ENCODE results near the gene KLHL33. TPM values are rescaled to one million over a fixed set of nuclear protein-coding genes. Genes with fewer than 3 reads are reported as not detected.
A peak's percentile ranks its signal among the peaks of the same experiment; 100 is the strongest.
"Not testable (repeated sequence)": the region's sequence is repeated elsewhere in the genome, so short reads cannot be mapped to it uniquely, and the experiment has no call there.

Gene KLHL33
- total RNA-seq, 4 donors from 2014 or later, result 1.3 to 2.8 (median 2.1) TPM; not detected in 1

DNA sequence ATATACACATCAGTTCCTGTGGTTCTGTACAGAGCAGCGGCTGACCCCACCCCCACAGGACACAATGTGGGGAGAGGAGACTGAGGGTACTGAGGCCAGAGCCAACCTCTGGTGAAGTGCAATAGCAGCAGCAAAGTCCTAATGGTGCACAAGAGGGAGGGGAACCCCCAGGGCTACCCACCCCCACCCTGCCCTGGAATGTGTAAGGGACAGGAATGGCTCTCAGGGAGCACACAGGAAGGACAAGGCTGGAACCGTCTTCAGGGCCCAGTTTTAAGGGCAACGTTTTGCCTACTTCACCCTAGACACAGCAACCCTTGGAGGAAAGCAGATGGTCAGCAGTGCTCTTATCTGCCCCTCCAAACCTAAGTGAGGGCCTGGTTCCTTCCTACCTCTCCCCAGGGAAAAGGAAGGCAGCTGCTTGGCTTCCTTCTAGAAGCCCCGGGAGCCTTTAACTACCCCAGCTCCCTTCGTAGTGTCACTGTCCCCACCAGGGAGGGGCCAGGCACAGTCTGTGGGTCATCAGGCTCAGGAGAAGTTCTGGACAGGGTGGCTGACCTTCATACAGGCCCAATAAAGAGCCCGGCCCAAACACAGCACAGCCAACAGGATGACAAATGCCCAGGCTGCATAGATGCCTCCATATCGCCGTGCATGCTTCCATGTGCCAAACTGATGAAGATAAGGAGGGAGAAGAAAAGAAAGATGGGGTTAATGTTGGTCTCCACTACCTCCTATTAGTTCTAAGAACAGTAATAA is 22.2 kb upstream of the KLHL33 start:
- Histone ChIP-seq H3K9me3 (no peaks in the 10 kb centered on the region), H3K4me3 (no peak overlapping the region), H3K27ac (no peak overlapping the region), H3K4me1 (peaks cover 7 to 14% of the 10 kb centered on the region in 2 donors), H3K36me3 (no peaks in the 10 kb centered on the region), H3K27me3 (no peaks in the 10 kb centered on the region)
- TF ChIP-seq POLR2A (IDR thresholded peaks at IDR 0.05), result no peak
- TF ChIP-seq, protein P1, sequence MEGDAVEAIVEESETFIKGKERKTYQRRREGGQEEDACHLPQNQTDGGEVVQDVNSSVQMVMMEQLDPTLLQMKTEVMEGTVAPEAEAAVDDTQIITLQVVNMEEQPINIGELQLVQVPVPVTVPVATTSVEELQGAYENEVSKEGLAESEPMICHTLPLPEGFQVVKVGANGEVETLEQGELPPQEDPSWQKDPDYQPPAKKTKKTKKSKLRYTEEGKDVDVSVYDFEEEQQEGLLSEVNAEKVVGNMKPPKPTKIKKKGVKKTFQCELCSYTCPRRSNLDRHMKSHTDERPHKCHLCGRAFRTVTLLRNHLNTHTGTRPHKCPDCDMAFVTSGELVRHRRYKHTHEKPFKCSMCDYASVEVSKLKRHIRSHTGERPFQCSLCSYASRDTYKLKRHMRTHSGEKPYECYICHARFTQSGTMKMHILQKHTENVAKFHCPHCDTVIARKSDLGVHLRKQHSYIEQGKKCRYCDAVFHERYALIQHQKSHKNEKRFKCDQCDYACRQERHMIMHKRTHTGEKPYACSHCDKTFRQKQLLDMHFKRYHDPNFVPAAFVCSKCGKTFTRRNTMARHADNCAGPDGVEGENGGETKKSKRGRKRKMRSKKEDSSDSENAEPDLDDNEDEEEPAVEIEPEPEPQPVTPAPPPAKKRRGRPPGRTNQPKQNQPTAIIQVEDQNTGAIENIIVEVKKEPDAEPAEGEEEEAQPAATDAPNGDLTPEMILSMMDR (IDR thresholded peaks at IDR 0.05), result no peak
- intact Hi-C loops (cut with DNase I; ENCODE audit: low total_unique reads), result no loop called here
- DNase-seq, result no peak

- Histone ChIP-seq H3K9me3 (no peaks in the 10 kb centered on the region), H3K27ac (no peak overlapping the region), H3K4me3 (no peak overlapping the region), H3K4me1 (peaks cover 7 to 14% of the 10 kb centered on the region in 2 donors), H3K36me3 (no peaks in the 10 kb centered on the region), H3K27me3 (no peaks in the 10 kb centered on the region)
- DNase-seq, result no peak
- TF ChIP-seq, protein P1 (IDR thresholded peaks at IDR 0.05), result no peak
- TF ChIP-seq POLR2A (IDR thresholded peaks at IDR 0.05), result no peak
- intact Hi-C loops (cut with DNase I; ENCODE audit: low total_unique reads), result no loop called here
Measured at GRCh38 chr14:20456971-20457370, 21.0 kb upstream of the KLHL33 start.

DNA sequence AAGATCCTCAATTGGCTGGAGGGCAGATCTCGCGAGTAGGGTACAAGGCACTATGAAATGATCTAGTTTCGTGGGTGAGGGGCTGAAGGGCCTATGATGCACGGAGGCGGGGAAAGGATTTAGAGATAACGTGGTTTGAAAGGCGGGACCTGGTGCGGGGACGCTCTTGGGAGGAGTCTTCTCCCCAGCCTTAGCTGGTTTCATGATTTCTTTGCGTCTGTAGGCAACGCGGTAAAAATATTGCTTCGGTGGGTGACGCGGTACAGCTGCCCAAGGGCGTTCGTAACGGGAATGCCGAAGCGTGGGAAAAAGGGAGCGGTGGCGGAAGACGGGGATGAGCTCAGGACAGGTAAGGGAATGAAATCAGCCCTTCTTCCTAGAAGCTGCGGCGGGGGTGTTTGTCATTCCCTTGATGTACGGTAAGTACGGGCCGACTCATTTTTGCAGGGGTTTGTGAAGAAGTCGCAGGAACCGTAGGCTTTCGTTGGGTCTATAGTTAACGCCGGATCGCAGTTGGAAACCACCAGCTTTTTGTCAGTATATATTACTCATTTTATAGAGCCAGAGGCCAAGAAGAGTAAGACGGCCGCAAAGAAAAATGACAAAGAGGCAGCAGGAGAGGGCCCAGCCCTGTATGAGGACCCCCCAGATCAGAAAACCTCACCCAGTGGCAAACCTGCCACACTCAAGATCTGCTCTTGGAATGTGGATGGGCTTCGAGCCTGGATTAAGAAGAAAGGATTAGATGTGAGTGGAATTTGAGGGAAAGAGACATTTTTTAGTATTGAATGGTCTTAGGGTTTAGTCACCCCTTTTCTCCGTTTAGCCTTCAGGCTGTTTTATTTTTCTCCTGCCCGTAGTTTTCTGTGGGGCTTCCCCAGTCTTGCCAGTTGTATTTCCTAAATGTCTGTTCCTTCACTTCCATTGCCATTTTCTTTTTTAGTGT is 19.7 kb upstream of the KLHL33 start:
- Histone ChIP-seq H3K27me3 (no peaks in the 10 kb centered on the region), H3K36me3 (no peaks in the 10 kb centered on the region), H3K4me1 (peaks cover 7 to 14% of the 10 kb centered on the region in 2 donors), H3K4me3 (peak overlapping the region; percentile 73 to 90), H3K9me3 (no peaks in the 10 kb centered on the region), H3K27ac (peak overlapping the region; percentile 90)
- DNase-seq, result no peak
- intact Hi-C loops (cut with DNase I; ENCODE audit: low total_unique reads), result no loop called here
- TF ChIP-seq, protein P1 (IDR thresholded peaks at IDR 0.05), result no peak
- no peak for TF ChIP-seq POLR2A (IDR thresholded peaks at IDR 0.05)

- TF ChIP-seq POLR2A (IDR thresholded peaks at IDR 0.05), result peak; percentile 66 to 89
- TF ChIP-seq, protein P1 (IDR thresholded peaks at IDR 0.05), result peak in 1 of 4 experiments; percentile 1
- Histone ChIP-seq H3K9me3 (no peaks in the 10 kb centered on the region), H3K27ac (peak within 1 kb of the TSS; percentile 90), H3K4me3 (peak within 1 kb of the TSS; percentile 73 to 90), H3K27me3 (no peaks in the 10 kb centered on the region), H3K36me3 (no peaks in the 10 kb centered on the region), H3K4me1 (peaks cover 0 to 8% of the 10 kb centered on the region in 2 donors)
- DNase-seq, result peak; percentile 97 to 98
- intact Hi-C loops (cut with DNase I; ENCODE audit: low total_unique reads), result no loop called here
Measured at GRCh38 chr14:20454516-20455354, 18.8 kb upstream of the KLHL33 start, which contains the start of the genes APEX1 and OSGEP. Gene APEX1, plus strand, starts transcription at chr14:20455226. Its CDS starts 420 bp downstream, at chr14:20455646. Gene OSGEP, minus strand, starts transcription at chr14:20454812. Its CDS starts 129 bp downstream, at chr14:20454683.

DNA sequence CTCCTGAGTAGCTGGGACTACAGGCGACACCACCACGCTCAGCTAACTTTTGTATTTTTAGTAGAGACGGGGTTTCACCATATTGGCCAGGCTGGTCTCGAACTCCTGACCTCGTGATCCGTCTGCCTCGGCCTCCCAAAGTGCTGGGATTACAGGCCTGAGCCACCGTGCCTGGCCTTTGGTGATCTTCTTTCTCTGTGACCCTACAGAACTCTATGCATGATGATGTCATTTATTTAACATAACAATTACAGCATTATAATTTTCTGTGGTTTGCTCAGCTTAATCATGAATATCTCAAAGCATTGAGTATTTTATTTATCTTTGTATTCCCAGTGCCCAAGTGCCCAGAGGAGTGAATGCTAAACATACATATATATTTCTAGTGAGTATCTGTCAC is 16.9 kb upstream of the KLHL33 start:
- H3K36me3 ChIP-seq; H3K9me3 ChIP-seq; H3K27ac ChIP-seq; intact Hi-C loops (cut with DNase I; ENCODE audit: low total_unique reads); DNase-seq; H3K27me3 ChIP-seq; H3K4me1 ChIP-seq; H3K4me3 ChIP-seq: not testable (repeated sequence)
